Stomach (tissue), 4 donors: ENCODE results near the gene S100A5.

Source experiments
- EP300 ChIP-seq: sonication (generic); formaldehyde crosslinking; IDR thresholded peaks from one replicate; pipeline ENCODE4 v1.6.1; 2017; ENCODE audit warnings: antibody characterized with exemption
- POLR2A ChIP-seq, 4 donors: fragments of 450-650 bp; IDR thresholded peaks; one replicate each; pipeline ENCODE4 v1.6.1; 2016; ENCODE audit warnings: antibody characterized with exemption in 4 of 4, control low read depth in 2 of 4, mild to moderate bottlenecking in 1 of 4, moderate library complexity in 1 of 4
- POLR2AphosphoS5 ChIP-seq, 3 donors: sonication (generic); formaldehyde crosslinking; IDR thresholded peaks; one replicate each; pipeline ENCODE4 v1.6.1; 2016; ENCODE audit warnings: antibody characterized with exemption in 3 of 3
- TF ChIP-seq, protein P1 (sequence below), 7 experiments: fragments of 450-650 bp in 4 of 7; fragments of 200-600 bp in 3 of 7; sonication (generic) in 3 of 7; IDR thresholded peaks; one replicate each; pipeline ENCODE4 v1.5.1; 2016 to 2019; ENCODE audit warnings: antibody characterized with exemption in 7 of 7, control low read depth in 2 of 7, mild to moderate bottlenecking in 1 of 7

DNA sequence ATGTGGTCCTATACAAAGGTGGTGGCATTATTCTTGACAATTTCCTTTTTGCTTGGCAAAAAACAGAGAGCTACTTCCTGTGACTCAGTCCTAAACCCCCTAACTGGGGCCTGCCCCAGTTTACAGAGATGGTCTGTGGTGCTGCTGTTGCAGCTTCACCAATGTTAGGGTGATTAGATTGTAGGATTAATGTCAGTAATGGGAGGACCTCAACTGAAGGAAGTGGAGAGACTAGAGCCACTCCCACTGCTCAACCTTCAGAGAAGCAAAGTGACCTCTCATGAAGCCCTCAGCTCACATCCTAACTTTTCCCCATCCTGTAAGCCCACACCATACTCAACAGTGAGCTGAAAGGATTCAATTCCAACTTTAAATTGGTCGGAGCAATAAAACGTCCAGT lies 8.6 kb downstream of the S100A5 start:
- TF ChIP-seq, protein P1, sequence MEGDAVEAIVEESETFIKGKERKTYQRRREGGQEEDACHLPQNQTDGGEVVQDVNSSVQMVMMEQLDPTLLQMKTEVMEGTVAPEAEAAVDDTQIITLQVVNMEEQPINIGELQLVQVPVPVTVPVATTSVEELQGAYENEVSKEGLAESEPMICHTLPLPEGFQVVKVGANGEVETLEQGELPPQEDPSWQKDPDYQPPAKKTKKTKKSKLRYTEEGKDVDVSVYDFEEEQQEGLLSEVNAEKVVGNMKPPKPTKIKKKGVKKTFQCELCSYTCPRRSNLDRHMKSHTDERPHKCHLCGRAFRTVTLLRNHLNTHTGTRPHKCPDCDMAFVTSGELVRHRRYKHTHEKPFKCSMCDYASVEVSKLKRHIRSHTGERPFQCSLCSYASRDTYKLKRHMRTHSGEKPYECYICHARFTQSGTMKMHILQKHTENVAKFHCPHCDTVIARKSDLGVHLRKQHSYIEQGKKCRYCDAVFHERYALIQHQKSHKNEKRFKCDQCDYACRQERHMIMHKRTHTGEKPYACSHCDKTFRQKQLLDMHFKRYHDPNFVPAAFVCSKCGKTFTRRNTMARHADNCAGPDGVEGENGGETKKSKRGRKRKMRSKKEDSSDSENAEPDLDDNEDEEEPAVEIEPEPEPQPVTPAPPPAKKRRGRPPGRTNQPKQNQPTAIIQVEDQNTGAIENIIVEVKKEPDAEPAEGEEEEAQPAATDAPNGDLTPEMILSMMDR (IDR thresholded peaks at IDR 0.05), result no peak
- no peak for TF ChIP-seq EP300
- TF ChIP-seq POLR2A (IDR thresholded peaks at IDR 0.05), result no peak
- TF ChIP-seq POLR2AphosphoS5 (IDR thresholded peaks at IDR 0.05), result no peak
